T47D (cell line): ENCODE results near the gene OR10T2.
"Not testable (repeated sequence)": the region's sequence is repeated elsewhere in the genome, so short reads cannot be mapped to it uniquely, and the experiment has no call there.

Experiments used
- DNase-seq, 2 experiments: peaks; one replicate each; pipeline versions ENCODE4 v3.0.0 to v3.0.0-alpha.2; 2011 to 2012; ENCODE audit warnings: low read depth in 1 of 2, low spot score in 1 of 2
- JUND ChIP-seq: IDR thresholded peaks from 2 replicates; pipeline ENCODE4 v1.6.1; 2012; ENCODE audit warnings: low read depth
- in situ Hi-C: cut with HindIII; loops from 2 replicates; pipeline ENCODE4 v1.10.0; 2016; ENCODE audit warnings: low sequenced_read_pairs, low pct_unique_long_range_greater_than_20kb

Gene OR10T2

GRCh38 chr1:158391099-158391498 lies 8.2 kb downstream of the OR10T2 start:
- in situ Hi-C loops, result no loop called here
- TF ChIP-seq JUND, result no peak
- no peak for DNase-seq

DNA sequence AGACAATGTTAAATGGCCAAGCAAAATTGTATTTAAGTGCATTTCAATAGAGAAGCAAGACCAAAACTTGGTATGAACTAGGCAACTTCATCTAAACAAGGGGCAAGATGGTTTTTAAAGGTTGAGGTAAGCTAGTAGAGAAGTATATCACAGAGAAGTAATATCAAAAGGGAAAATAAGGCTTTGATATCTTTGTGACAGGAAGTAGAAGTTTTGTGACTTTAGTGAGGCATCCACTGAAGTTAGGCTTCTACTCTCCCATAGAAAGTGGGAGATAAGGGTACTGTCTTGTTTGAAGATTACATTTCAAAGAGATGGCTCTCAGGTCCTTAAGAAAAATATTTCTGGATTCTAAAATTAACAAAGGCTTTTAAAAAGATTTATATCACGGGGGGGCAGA lies 8.9 kb downstream of the OR10T2 start:
- no peak for DNase-seq
- in situ Hi-C loops, result no loop called here
- TF ChIP-seq JUND, result no peak

DNA sequence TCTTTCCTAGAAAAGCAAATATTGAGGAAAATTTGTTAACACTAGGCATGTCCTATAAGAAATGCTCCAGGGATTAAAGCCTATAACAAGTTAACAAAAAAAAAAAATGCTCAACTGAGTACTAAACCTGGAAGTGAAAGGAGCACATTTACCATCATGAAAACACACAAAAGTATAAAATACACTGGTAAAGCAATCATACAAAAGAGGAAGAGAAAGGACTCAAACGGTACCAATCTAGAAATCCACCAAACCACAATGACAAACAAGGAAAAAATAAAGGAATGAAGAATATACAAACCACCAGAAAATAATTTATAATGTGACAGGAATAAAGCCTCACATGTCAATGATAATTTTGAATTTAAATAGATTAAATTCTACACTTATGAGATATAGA lies 24.4 kb downstream of the OR10T2 start:
- in situ Hi-C loops, result no loop called here
- no peak for DNase-seq
- no peak for TF ChIP-seq JUND

- DNase-seq, in situ Hi-C loops: not testable (repeated sequence)
Measured at GRCh38 chr1:158374101-158374500, 25.2 kb downstream of the OR10T2 start.

DNA sequence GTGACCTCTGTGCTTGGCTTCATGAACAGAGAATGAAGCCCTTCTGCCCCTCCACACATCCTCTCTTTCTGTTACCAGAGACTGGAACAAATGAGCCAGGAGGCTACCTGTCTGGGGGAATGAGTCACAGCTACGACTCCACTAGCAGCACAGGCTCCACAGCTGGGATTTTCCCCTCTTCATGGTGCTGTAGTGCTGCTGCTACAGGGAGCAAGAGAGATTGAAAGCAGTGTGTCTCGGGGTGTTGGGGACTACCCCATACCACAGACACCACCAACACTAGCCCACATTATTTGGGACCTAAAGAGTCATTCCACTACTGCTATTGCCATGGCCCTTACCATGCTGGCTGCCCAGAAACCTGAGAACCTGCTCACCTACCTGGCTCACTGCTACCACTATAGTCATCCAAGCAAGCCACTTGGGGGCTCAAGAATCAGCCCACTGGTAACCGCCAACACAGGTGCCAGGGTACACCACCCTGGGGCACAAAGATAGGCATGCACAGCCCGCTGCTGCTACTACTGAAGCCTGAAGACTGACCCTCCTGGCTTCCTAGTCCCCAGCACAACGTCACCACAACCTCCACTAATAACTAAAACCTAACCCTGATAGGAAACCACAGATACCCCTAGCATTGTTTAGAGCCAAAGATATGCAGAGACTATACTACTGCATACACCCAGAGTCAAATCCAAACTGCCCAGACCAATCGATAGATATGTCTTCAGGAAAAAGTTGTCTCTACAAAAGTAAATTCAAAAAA lies 27.9 kb downstream of the OR10T2 start:
- no peak for DNase-seq
- in situ Hi-C loops, result no loop called here
- no peak for TF ChIP-seq JUND

DNA sequence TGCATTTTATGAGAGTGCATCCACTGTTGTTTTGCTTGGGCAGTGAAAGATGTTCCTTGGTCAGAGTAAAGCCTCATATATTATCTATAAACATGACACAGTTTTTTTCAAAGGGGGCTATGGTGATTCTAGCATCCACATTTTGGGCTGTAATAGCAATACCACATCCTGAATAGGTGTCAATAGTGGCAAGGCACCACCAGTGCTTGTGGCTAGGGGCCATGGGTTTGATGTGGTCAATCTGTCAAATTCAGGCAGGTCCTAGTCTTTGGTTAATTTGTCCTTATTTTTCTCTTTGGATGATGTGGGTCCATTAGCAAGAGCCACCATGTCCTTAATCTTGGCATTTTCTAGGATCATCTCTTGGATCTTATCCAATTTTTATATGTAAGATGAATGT lies 32.5 kb downstream of the OR10T2 start:
- TF ChIP-seq JUND, result no peak
- no peak for DNase-seq

GRCh38 chr1:158362941-158363340 lies 36.3 kb downstream of the OR10T2 start:
- DNase-seq, result no peak
- in situ Hi-C loops, result no loop called here
- TF ChIP-seq JUND, result no peak

More for the DNA sequence above, 32.5 kb downstream of the OR10T2 start:
- in situ Hi-C loops, result no loop called here

- DNase-seq, result no peak
- no peak for TF ChIP-seq JUND
- in situ Hi-C loops, result no loop called here
Measured at GRCh38 chr1:158362482-158362881, 36.8 kb downstream of the OR10T2 start.

- no peak for DNase-seq
- no peak for TF ChIP-seq JUND
- in situ Hi-C loops, result no loop called here
Measured at GRCh38 chr1:158357441-158357840, 41.8 kb downstream of the OR10T2 start.

- no peak for TF ChIP-seq JUND
- DNase-seq, result no peak
- in situ Hi-C loops, result no loop called here
Measured at GRCh38 chr1:158356616-158357015, 42.6 kb downstream of the OR10T2 start.

GRCh38 chr1:158355773-158356285 lies 43.4 kb downstream of the OR10T2 start:
- TF ChIP-seq JUND, result no peak
- in situ Hi-C loops, result no loop called here
- no peak for DNase-seq

DNA sequence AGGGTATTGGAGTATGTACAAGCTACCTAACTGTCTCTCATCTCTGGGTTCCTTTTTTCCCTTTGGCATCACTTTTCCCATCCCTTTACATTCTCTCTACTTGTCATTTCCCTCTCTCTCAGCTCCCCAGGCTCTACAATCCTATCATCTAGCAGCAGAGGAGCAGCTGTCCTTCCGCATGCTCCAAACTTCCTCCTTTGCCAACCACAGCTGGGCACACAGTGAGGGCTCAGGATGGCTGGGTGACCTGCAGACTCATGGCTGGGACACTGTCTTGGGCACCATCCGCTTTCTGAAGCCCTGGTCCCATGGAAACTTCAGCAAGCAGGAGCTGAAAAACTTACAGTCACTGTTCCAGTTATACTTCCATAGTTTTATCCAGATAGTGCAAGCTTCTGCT lies 45.0 kb downstream of the OR10T2 start:
- in situ Hi-C loops, result no loop called here
- no peak for DNase-seq
- TF ChIP-seq JUND, result no peak

DNA sequence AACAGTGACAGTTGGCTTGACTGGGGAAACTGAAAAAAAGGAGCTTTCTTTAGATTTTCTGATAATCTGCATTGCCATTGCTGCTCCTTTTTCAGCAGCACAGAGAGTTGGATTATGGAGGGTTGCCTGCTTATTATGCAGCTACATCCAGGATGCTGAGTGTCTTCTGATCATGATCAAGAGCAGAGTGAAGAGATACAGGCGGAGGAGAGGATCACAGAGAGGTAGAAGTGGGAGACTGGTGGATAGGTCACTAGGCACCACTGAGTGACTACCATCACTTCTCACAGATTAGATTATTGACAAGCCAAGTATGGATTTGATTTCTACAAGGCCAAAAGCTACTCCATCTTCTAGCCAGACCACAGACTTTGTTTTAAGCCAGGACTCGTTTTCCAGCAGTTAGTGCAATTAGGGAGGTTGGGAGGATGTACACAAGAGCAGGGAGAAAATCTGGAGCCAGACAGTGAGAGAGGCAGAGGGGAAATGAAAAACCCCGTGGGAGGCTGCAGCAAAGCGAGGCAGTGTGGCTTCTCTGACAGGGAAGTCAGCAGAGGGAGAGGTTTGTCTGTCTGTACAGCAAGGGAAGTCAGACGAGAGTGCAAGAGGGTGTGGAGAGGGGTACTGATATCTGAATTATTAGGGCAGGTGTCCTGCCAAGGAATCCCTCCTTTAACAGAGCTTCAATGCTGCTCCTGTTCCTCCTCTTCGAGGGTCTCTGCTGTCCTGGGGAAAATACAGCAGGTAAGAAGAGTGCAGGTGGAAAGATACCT lies 45.8 kb downstream of the OR10T2 start, which contains the start of gene CD1E:
Gene CD1E, plus strand, starts transcription at position 592 of the 773 bp plus-strand sequence. Its CDS starts 95 bp downstream, at position 687.
- no peak for DNase-seq

DNA sequence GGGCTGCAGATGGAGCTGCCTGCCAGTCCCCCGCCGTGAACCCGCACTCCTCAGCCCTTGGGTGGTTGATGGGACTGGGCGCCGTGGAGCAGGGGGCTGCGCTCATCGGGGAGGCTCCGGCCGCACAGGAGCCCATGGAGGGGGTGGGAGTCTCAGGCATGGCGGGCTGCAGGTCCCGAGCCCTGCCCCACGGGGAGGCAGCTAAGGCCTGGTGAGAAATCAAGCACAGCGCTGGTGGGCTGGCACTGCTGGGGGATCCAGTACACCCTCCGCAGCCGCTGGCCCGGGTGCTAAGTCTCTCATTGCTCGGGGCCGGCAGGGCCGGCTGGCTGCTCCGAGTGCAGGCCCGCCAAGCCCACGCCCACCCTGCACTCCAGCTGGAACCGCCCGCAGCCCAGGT lies 50.3 kb downstream of the OR10T2 start:
- in situ Hi-C loops, result not testable (repeated sequence)

More for the DNA sequence above, 45.8 kb downstream of the OR10T2 start, which contains the start of gene CD1E:
- in situ Hi-C loops, result no loop called here
- no peak for TF ChIP-seq JUND

More for the DNA sequence above, 50.3 kb downstream of the OR10T2 start:
- not testable (repeated sequence) for DNase-seq
